ENCODE data around the gene LTV1. TPM values are rescaled to one million over a fixed set of nuclear protein-coding genes. Genes with fewer than 3 reads are reported as not detected.

LTV1 gene
- total RNA-seq, 1 donor: 16.6 TPM

DNA sequence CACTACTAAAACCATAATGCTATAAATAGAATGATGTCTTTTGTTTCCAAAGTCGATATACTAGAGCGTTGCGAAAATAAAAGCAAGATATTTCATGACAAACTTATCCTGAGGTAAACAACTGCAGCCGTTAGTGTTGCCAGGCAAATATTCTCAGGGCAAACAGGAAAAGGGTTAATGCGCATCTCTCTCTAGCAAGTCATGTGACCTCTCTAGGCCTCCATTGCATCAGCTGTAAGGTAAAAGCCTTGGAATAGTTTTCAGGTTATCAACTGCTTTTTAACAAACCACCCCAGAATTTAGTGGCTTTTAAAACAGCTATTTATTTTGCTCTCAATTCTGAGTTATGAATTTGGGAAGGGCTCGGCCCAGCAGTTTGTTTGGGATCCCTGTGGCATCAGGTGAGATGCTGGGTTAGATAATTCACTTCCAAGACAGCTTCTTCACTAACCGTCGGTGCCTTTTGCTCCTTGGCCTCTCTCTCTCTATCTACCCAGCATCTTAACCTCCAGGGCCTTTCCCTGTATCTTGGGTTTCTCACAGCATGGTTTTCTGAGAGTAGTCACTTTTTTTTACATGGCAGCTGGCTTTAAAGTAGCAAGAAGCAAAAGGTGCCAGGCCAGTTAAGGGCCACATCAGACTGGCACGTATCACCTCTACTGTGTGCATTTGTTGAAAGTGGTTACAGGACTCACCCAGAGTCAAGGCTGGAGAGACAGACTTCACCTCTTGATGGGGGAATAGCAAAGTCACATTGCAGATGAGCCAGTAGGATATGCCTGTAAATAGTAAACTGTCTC is 39.2 kb upstream of the LTV1 start:
- DNase-seq (ENCODE audit: insufficient read length, low spot score, missing footprints): no peak
- Histone ChIP-seq H2AFZ (ENCODE audit: low read length) (no peak overlapping the region), H3K36me3 (ENCODE audit: insufficient read depth, low read length) (peaks cover 3% of the 10 kb centered on the region), H4K20me1 (ENCODE audit: insufficient read depth, low read length) (no peaks in the 10 kb centered on the region), H3K79me2 (ENCODE audit: insufficient read depth, low read length) (no peaks in the 10 kb centered on the region), H3K4me3 (ENCODE audit: insufficient read depth, low read length) (no peak overlapping the region), H3K27me3 (ENCODE audit: insufficient read depth, low read length) (no peaks in the 10 kb centered on the region), H3K27ac (ENCODE audit: low read depth, low read length) (peak overlapping the region; percentile 89), H3K4me1 (ENCODE audit: insufficient read depth, low read length) (peaks cover 46% of the 10 kb centered on the region), H3K9me3 (ENCODE audit: low read depth, low read length) (peaks cover 1% of the 10 kb centered on the region), H3K4me2 (ENCODE audit: insufficient read depth, low read length) (no peak overlapping the region)
- TF ChIP-seq, protein P1, sequence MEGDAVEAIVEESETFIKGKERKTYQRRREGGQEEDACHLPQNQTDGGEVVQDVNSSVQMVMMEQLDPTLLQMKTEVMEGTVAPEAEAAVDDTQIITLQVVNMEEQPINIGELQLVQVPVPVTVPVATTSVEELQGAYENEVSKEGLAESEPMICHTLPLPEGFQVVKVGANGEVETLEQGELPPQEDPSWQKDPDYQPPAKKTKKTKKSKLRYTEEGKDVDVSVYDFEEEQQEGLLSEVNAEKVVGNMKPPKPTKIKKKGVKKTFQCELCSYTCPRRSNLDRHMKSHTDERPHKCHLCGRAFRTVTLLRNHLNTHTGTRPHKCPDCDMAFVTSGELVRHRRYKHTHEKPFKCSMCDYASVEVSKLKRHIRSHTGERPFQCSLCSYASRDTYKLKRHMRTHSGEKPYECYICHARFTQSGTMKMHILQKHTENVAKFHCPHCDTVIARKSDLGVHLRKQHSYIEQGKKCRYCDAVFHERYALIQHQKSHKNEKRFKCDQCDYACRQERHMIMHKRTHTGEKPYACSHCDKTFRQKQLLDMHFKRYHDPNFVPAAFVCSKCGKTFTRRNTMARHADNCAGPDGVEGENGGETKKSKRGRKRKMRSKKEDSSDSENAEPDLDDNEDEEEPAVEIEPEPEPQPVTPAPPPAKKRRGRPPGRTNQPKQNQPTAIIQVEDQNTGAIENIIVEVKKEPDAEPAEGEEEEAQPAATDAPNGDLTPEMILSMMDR (IDR thresholded peaks at IDR 0.05; ENCODE audit: extremely low read depth, low read depth, low read length): no peak

DNA sequence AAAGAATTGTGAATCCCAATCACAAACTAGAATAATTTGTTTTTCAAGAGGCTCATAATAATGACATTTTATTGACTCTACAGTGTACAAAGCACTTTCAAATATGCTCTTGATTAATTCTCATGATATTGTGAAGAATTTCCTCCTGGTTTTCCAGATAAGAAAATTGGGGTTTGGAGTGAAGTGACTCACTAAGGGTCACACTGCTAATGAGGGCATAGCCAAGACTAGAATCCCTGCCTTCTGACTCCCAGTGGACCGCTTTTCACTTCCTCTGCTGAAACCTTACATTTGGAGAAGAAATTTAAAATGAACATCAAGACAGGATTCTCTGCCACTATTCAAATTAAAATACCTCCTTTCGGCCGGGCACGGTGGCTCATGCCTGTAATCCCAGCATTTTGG is 38.3 kb upstream of the LTV1 start:
- H3K4me2 ChIP-seq (ENCODE audit: insufficient read depth, low read length): no peak overlapping the region
- H3K27me3 ChIP-seq (ENCODE audit: insufficient read depth, low read length): no peaks in the 10 kb centered on the region
- TF ChIP-seq, protein P1 (IDR thresholded peaks at IDR 0.05; ENCODE audit: extremely low read depth, low read depth, low read length): no peak
- H4K20me1 ChIP-seq (ENCODE audit: insufficient read depth, low read length): no peaks in the 10 kb centered on the region
- peak overlapping the region; percentile 89 for H3K27ac ChIP-seq (ENCODE audit: low read depth, low read length)
- H3K4me1 ChIP-seq (ENCODE audit: insufficient read depth, low read length): peaks cover 46% of the 10 kb centered on the region
- no peaks in the 10 kb centered on the region for H3K79me2 ChIP-seq (ENCODE audit: insufficient read depth, low read length)
- H3K36me3 ChIP-seq (ENCODE audit: insufficient read depth, low read length): peaks cover 3% of the 10 kb centered on the region
- H2AFZ ChIP-seq (ENCODE audit: low read length): no peak overlapping the region
- peaks cover 1% of the 10 kb centered on the region for H3K9me3 ChIP-seq (ENCODE audit: low read depth, low read length)
- H3K4me3 ChIP-seq (ENCODE audit: insufficient read depth, low read length): no peak overlapping the region
- DNase-seq (ENCODE audit: insufficient read length, low spot score, missing footprints): no peak

DNA sequence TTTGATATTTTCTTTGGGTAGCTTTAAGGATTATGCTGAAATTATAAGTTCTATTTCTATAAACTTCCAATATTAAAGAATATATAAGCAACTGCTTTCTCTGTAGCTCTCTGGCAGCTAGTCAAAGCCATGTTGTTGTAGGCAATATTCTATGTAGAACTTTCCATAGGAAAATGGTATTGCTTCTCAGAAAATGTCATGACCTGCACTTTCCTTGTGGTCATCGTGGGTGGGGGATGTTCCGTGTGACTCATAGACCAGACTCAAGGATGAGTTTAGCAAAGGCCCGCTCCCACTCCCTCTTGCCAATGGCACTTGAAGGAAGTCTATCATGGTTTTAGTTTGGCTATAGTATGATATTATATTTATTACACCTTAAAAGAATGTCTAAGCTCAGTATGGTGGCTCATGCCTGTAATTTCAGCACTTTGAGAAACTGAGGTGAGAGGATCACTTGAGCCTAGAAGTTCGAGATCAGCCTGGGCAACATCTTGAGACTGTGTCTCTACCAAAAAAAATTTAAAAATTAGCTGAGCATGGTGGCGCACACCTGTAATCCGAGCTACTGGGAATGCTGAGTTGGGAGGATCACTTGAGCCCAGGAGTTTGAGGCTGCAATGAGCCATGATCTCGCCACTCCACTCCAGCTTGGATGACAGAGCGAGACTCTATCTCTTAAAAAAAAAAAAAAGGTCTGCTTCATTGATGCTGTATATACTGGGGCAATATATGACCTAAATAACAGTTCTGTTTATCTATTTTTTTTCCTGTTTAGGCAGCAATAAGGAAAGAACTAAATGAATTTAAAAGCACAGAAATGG is 36.6 kb upstream of the LTV1 start:
- peaks cover 47% of the 10 kb centered on the region for H3K4me1 ChIP-seq (ENCODE audit: insufficient read depth, low read length)
- DNase-seq (ENCODE audit: insufficient read length, low spot score, missing footprints): peak; percentile 78
- no peak overlapping the region for H3K4me3 ChIP-seq (ENCODE audit: insufficient read depth, low read length)
- peaks cover 3% of the 10 kb centered on the region for H3K36me3 ChIP-seq (ENCODE audit: insufficient read depth, low read length)
- H3K79me2 ChIP-seq (ENCODE audit: insufficient read depth, low read length): no peaks in the 10 kb centered on the region
- no peak overlapping the region for H2AFZ ChIP-seq (ENCODE audit: low read length)
- H3K27me3 ChIP-seq (ENCODE audit: insufficient read depth, low read length): no peaks in the 10 kb centered on the region
- TF ChIP-seq, protein P1 (IDR thresholded peaks at IDR 0.05; ENCODE audit: extremely low read depth, low read depth, low read length): no peak
- H4K20me1 ChIP-seq (ENCODE audit: insufficient read depth, low read length): no peaks in the 10 kb centered on the region
- H3K4me2 ChIP-seq (ENCODE audit: insufficient read depth, low read length): peak overlapping the region; percentile 49
- peak overlapping the region; percentile 89 for H3K27ac ChIP-seq (ENCODE audit: low read depth, low read length)
- no peaks in the 10 kb centered on the region for H3K9me3 ChIP-seq (ENCODE audit: low read depth, low read length)

Measured in osteoblast (primary cell).